HG02763 (cell line): ENCODE data around the gene FLYWCH1.
"Not testable (repeated sequence)": the region's sequence is repeated elsewhere in the genome, so short reads cannot be mapped to it uniquely, and the experiment has no call there.

Experiments used
- ATAC-seq: cut with Tn5 transposase; IDR thresholded peaks from one replicate; pipeline ENCODE4 v1.9.1; 2021; ENCODE audit warnings: mild to moderate bottlenecking, moderate library complexity; ENCODE audit not compliant: unreplicated experiment

FLYWCH1 gene

DNA sequence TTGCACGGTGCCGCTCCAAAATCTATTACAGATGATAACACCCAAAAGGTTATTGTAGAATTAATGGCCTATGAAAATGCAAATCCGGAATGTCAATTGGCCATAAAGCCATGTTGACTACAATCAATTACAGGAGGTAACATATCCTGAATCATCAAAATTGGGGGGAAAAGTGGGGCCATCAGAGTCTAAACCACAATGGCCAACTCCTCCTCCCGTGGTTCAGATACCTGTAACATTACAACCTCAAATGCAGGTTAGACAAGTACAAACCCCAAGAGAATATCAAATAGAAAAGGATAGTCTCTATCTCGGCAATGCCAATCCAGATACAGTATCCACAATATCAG lies 14.9 kb downstream of the FLYWCH1 start:
- ATAC-seq = no peak

DNA sequence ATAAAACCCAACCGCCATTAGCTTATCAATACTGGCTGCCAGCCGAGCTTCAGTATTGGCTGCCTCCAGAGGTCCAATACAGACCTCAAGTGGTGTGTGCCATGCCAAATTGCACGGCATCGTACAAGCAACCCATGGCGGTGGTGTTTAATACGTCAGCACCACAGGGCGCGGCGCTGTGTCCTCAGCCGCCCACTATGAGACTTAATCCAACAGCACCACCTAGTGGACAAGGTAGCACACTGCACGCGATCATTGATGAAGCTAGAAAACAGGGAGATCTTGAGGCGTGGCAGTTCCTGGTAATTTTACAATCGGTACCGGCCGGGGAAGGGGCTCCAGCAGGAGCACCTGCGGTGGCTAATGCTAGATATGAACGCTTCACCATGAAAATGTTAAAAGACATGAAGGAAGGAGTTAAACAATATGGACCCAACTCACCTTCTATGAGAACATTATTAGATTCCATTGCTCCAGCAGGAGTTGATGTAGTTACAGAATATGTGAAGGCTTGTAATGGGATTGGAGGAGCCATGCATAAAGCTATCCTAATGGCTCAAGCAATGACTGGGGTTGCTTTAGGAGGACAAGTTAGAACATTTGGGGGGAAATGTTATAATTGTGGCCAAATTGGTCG lies 15.4 kb downstream of the FLYWCH1 start:
- no peak for ATAC-seq

- not testable (repeated sequence) for ATAC-seq
These were observed 16.4 kb downstream of the FLYWCH1 start for GRCh38 chr16:2928151-2928550.

DNA sequence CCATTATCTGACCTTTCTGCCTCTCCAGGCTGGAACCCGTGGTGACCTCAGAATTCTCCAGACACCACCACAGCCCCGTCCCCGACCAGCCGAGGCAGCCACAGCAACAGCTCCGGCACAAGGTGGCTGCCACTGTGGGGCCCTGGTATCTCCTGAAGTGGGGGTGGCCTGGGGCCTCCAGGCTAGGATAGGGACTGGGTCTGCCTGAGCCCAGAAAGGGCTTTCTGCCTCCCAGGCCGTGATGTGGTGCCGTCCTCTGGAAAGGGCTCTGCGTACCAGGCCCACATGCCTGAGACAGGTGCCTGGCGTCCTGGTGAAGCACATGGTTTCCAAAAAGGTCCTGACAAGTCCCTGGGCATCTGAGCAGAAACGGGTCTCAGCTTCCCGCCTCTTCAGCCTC lies 17.1 kb downstream of the FLYWCH1 start:
- ATAC-seq = no peak

DNA sequence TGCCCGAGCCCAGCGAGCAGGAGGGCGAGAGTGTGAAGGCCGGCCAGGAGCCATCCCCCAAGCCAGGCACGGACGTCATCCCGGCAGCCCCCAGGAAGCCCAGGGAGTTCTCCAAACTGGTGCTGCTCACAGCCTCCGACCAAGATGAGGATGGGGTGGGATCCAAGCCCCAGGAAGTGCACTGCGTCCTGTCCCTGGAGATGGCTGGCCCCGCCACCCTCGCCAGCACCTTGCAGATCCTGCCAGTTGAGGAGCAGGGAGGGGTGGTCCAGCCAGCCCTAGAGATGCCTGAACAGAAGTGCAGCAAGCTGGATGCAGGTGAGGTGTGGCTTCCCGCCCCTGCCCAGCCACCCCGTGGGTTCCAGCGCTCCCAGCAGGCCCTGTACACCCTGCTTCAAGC lies 18.0 kb downstream of the FLYWCH1 start:
- ATAC-seq = no peak

GRCh38 chr16:2930236-2930635 lies 18.5 kb downstream of the FLYWCH1 start:
- ATAC-seq = no peak

DNA sequence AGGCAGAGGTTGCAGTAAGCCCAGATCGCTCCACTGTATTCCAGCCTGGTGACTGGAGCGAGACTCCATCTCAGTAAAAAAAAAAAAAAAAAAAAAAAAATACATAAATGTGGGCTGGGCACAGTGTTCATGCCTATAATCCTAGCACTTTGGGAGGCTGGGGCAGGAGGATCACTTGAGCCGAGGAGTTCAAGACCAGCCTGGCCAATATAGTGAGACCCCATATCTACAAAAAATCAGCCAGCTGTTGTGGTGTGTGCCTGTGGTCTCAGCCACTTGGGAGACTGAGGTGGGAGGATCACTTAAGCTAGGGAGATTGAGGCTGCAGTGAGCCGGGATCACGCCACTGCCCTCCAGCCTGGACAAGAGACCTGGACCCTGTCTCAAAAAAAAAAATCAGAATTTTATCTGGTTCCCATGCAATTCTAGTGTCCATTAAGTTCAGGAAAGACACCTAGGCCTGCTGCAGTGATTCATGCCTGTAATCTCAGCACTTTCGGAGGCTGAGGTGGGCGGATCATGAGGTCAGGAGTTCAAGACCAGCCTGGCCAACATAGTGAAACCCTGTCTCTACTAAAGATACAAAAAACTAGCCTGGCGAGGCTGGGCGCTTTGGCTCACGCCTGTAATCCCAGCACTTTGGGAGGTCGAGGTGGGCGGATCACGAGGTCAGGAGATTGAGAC lies 19.6 kb downstream of the FLYWCH1 start:
- ATAC-seq = not testable (repeated sequence)

DNA sequence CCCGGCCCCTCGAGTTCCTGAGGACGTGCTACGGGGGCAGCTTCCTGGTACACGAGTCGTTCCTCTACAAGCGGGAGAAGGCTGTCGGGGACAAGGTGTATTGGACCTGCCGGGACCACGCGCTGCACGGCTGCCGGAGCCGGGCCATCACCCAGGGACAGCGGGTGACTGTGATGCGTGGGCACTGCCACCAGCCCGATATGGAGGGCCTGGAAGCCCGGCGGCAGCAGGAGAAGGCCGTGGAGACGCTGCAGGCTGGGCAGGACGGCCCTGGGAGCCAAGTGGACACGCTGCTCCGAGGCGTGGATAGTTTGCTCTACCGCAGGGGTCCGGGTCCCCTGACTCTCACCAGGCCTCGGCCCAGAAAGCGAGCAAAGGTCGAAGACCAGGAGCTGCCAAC lies 21.4 kb downstream of the FLYWCH1 start:
- ATAC-seq = no peak

DNA sequence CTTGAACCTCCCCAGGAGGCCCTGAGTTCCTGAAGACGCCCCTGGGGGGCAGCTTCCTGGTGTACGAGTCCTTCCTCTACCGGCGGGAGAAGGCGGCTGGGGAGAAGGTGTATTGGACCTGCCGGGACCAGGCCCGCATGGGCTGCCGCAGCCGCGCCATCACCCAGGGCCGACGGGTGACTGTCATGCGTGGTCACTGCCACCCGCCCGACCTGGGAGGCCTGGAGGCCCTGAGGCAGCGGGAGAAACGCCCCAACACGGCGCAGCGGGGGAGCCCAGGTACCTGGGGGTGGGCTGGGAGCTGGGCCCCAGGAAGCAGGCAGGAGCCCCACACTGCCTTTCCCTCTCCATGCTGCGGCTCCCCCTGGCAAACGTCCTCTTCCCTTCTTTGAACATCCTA lies 22.0 kb downstream of the FLYWCH1 start:
- no peak for ATAC-seq

- ATAC-seq = no peak
These were observed 22.7 kb downstream of the FLYWCH1 start for GRCh38 chr16:2934450-2934849.

- ATAC-seq = no peak
These were observed 24.8 kb downstream of the FLYWCH1 start for GRCh38 chr16:2936436-2937011.

DNA sequence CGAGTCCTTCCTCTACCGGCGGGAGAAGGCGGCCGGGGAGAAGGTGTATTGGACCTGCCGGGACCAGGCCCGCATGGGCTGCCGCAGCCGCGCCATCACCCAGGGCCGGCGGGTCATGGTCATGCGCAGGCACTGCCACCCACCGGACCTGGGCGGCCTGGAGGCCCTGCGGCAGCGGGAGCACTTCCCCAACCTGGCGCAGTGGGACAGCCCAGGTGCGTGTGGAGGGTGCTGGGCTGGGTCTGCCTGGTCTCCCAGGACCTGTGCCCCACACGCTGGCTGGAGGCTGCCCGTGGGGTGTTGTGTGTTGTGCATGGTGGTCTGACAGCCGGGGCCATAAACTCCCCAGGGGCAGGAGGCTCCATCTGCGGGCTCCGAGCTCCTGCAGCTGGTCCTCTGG lies 25.4 kb downstream of the FLYWCH1 start:
- no peak for ATAC-seq

DNA sequence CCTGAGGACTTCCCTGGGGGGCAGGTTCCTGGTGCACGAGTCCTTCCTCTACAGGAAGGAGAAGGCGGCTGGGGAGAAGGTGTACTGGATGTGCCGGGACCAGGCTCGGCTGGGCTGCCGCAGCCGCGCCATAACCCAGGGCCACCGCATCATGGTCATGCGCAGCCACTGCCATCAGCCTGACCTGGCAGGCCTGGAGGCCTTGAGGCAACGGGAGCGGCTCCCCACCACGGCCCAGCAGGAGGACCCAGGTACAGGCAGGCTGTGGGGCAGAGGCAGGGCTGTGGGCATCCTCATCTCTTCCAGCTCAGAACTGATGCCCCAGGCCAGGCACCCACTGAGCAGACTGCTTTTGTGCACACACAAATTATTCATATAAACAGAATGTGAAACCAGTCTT lies 26.5 kb downstream of the FLYWCH1 start:
- no peak for ATAC-seq

DNA sequence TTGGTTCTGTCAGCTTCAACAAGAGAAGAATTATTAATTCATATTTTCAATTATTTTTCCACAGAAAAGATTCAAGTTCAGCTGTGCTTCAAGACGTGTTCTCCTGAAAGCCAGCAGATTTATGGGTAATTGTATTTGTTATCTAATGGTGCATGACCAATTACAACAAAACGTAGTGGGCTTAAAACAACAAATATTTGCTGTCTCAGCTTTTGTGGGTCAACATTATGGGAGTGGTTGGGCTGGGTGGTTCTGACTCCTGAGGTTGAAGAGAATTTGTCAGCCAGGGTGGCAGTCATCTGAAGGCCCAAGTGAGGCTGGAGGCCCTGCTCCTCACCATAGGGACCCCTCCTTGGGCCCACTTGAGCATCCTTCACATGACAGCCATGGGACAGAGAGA lies 28.2 kb downstream of the FLYWCH1 start:
- no peak for ATAC-seq

- no peak for ATAC-seq
These were observed 30.3 kb downstream of the FLYWCH1 start for GRCh38 chr16:2942045-2942444.

GRCh38 chr16:2943716-2944115 lies 32.0 kb downstream of the FLYWCH1 start:
- ATAC-seq = not testable (repeated sequence)

DNA sequence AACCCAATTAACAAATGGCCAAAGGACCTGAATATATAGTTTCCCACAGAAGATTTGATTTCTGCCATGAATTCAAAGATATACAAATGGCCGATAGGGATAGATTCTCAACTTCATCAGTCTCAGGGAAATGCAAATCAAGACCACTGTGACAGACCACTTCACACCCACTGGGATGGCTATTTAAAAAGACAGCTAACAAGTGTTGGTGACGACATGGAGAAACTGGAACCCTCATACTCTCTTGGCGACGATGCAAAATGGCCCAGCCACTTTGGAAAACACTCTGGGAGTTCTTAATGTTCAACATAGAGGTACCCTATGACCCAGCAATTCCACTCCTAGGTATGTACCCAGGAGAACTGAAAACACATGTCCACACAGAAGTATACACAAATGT lies 34.9 kb downstream of the FLYWCH1 start:
- ATAC-seq = no peak

DNA sequence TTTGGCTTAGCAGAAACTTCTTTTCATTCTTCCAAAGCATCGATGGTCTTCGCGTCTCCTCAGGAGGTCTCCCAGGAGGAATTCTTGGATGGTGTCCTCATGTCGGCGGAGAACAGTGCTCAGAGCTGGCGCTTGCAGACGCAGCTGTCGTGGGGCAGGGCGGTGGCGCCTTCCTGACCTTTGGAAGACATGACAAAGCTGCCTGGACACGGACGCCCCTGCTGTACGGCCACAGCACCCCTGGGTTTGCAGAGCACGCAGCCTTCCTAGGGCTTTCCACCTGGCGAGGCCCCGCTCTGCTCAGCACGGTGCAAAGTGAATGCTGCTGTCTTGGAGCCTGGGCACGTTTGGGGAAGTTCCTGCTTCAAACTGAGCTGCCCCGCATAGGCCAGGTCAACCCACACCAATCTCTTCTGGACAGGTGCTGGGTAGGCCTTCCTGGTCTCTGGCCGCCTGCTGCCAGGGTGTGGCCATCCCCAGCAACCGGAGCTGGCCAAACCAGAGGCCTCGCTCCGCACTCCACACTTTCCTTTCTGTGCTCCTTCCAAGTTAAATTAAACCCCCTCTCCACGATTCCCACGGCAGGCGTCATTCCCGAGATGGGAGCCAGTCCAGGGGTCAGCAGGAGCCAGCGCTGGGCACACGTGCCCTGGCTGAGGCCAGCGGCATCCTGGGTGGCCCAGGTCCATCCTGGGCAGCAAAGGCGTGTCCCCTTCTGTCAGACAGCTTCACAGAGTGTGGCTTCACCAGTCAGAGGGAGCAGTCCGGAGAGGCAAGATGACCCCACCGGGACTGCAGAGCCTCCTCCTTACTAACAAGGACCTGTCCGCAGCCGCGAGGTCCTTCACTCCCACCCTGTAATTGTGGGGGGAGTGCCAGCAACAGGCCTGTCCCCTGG lies 37.3 kb downstream of the FLYWCH1 start:
- ATAC-seq = no peak

GRCh38 chr16:2949705-2950352 lies 38.1 kb downstream of the FLYWCH1 start:
- ATAC-seq = no peak

GRCh38 chr16:2950353-2950724 lies 38.6 kb downstream of the FLYWCH1 start:
- no peak for ATAC-seq

- ATAC-seq = no peak
These were observed 39.0 kb downstream of the FLYWCH1 start for GRCh38 chr16:2950773-2951172.
